Endothelial cell of umbilical vein (primary cell): ENCODE results near the gene KCNJ5. TPM values are rescaled to one million over a fixed set of nuclear protein-coding genes. Genes with fewer than 3 reads are reported as not detected.

Experiments used
- BruUV-seq: library from RNA; stranded (reverse); fragments of 400-500 nt; replicated peaks from 2 replicates; lab custom pipeline; 2021; lab: Mats Ljungman, UMichigan
- CTCF ChIA-PET: fragments of 300-600, 350-600 bp; sonication (Branson Sonifier 250); formaldehyde crosslinking; loops from one replicate; lab custom pipeline; 2021; ENCODE audit warnings: antibody characterized with exemption, inconsistent platforms; lab: Charles Lee
- POLR2A ChIA-PET: fragments of 300-600, 350-600 bp; sonication (Branson Sonifier 250); formaldehyde crosslinking; loops from one replicate; lab custom pipeline; 2021; ENCODE audit warnings: antibody characterized with exemption, inconsistent platforms; lab: Charles Lee
- DNase-seq: peaks from one replicate; pipeline ENCODE4 v3.0.0-alpha.2; 2011; ENCODE audit warnings: low read depth, low spot score
- FAIRE-seq: peaks from 2 replicates; lab custom pipeline; 2011; peaks lifted over from hg19 to GRCh38; lab: Jason Lieb, UNC
- H2AFZ ChIP-seq: 2 replicates; pipeline ENCODE4 v1.6.0; 2012; ENCODE audit warnings: low read depth, low read length, control low read depth, inconsistent platforms
- H3K27ac ChIP-seq: 2 replicates; pipeline ENCODE4 v1.5.1; 2011; ENCODE audit warnings: low read depth, mild to moderate bottlenecking, control low read depth, low read length, moderate library complexity; ENCODE audit not compliant: insufficient read depth
- H3K27me3 ChIP-seq, 2 experiments: 2 replicates each; pipeline versions ENCODE4 v1.6.0 to v1.6.1; 2011; ENCODE audit warnings: low read length in 2 of 2, mixed read lengths in 1 of 2; ENCODE audit not compliant: control insufficient read depth in 2 of 2, insufficient read depth in 2 of 2
- H3K36me3 ChIP-seq, 2 experiments: 2 replicates in 1 of 2; 3 replicates in 1 of 2; pipeline ENCODE4 v1.5.1; 2011; ENCODE audit warnings: low read length in 2 of 2, mild to moderate bottlenecking in 1 of 2, moderate library complexity in 1 of 2; ENCODE audit not compliant: control insufficient read depth in 2 of 2, insufficient read depth in 2 of 2; ENCODE audit errors: extremely low read depth in 1 of 2
- H3K4me1 ChIP-seq: 3 replicates; pipeline ENCODE4 v1.5.1; 2011; ENCODE audit warnings: mild to moderate bottlenecking, low read length; ENCODE audit not compliant: control insufficient read depth, insufficient read depth; ENCODE audit errors: extremely low read depth
- H3K4me2 ChIP-seq: 2 replicates; pipeline ENCODE4 v1.6.1; 2011; ENCODE audit warnings: low read length, control low read depth, mixed read lengths; ENCODE audit not compliant: insufficient read depth
- H3K4me3 ChIP-seq, 3 experiments: fragments of 200-600 bp in 1 of 3; sonication (generic), shearing (Covaris generic) in 1 of 3; replicated peaks in 1 of 3; 2 replicates each; pipeline ENCODE4 v1.5.1; 2011 to 2016; ENCODE audit warnings: control low read depth in 3 of 3, low read length in 3 of 3, mild to moderate bottlenecking in 2 of 3, inconsistent platforms in 1 of 3, low read depth in 1 of 3, moderate library complexity in 1 of 3; ENCODE audit not compliant: insufficient read depth in 1 of 3
- H3K79me2 ChIP-seq: 2 replicates; pipeline ENCODE4 v1.6.0; 2012; ENCODE audit warnings: low read length, inconsistent platforms; ENCODE audit not compliant: control insufficient read depth, insufficient read depth
- H3K9ac ChIP-seq: replicated peaks from 2 replicates; pipeline ENCODE3; 2011; ENCODE audit warnings: low read length, control low read depth; ENCODE audit not compliant: insufficient read depth; ENCODE audit errors: extremely low read depth
- H3K9me1 ChIP-seq: replicated peaks from 3 replicates; pipeline ENCODE4 v1.6.0; 2011; ENCODE audit warnings: mild to moderate bottlenecking, low read length; ENCODE audit not compliant: control insufficient read depth, insufficient read depth; ENCODE audit errors: extremely low read depth
- H3K9me3 ChIP-seq: replicated peaks from 2 replicates; pipeline ENCODE4 v1.5.1; 2012; ENCODE audit warnings: low read length, inconsistent platforms; ENCODE audit not compliant: control insufficient read depth, insufficient read depth
- H4K20me1 ChIP-seq: replicated peaks from 2 replicates; pipeline ENCODE3; 2011; ENCODE audit warnings: mild to moderate bottlenecking, low read length; ENCODE audit not compliant: control insufficient read depth, insufficient read depth; ENCODE audit errors: extremely low read depth
- EZH2 ChIP-seq: IDR thresholded peaks from 2 replicates; pipeline ENCODE4 v1.6.1; 2012; ENCODE audit warnings: borderline replicate concordance, low read depth, mild to moderate bottlenecking, moderate library complexity, low read length, inconsistent platforms; ENCODE audit not compliant: severe bottlenecking
- FOS ChIP-seq: IDR thresholded peaks from 2 replicates; pipeline ENCODE4 v1.6.1; 2011; ENCODE audit warnings: mild to moderate bottlenecking, low read length, moderate library complexity, borderline replicate concordance; ENCODE audit not compliant: insufficient read depth
- GATA2 ChIP-seq: IDR thresholded peaks from 2 replicates; pipeline ENCODE4 v1.7.0; 2011; ENCODE audit warnings: low read depth, mild to moderate bottlenecking, moderate library complexity, mixed read lengths, low read length; ENCODE audit not compliant: insufficient read length, insufficient read depth
- JUN ChIP-seq: IDR thresholded peaks from 2 replicates; pipeline ENCODE4 v1.6.1; 2011; ENCODE audit warnings: borderline replicate concordance, low read depth; ENCODE audit not compliant: insufficient read length, insufficient read depth
- MYC ChIP-seq: IDR thresholded peaks from one replicate; pipeline ENCODE4 v1.6.1; 2011; ENCODE audit warnings: mild to moderate bottlenecking, low read depth, low read length
- POLR2A ChIP-seq: IDR thresholded peaks from 2 replicates; pipeline ENCODE4 v1.6.1; 2012; ENCODE audit warnings: low read depth, mild to moderate bottlenecking, control low read depth, low read length
- POLR2AphosphoS5 ChIP-seq: IDR thresholded peaks from 2 replicates; pipeline ENCODE4 v1.6.1; 2012; ENCODE audit warnings: low read depth, mild to moderate bottlenecking, control low read depth, low read length, moderate library complexity; ENCODE audit not compliant: insufficient read depth
- dilution Hi-C: fragments of 300-500 bp; cut with MboI; formaldehyde crosslinking; loops from one replicate; pipeline ENCODE4 v1.15.0; 2019; ENCODE audit warnings: low sequenced_read_pairs; ENCODE audit not compliant: extremely low pct_ligation_motif_present
- intact Hi-C: fragments of 100-400 bp; cut with micrococcal nuclease; formaldehyde crosslinking; loops from one replicate; pipeline ENCODE4 v1.10.0; 2022
- polyA plus RNA-seq, 4 experiments: library from polyadenylated mRNA; depleted of rRNA in 3 of 4; stranded (reverse) in 3 of 4; unstranded in 1 of 4; fragments of >200 nt; gene quantifications; 2 replicates each; pipeline versions ENCODE4 v1.2.1 to v1.2.3, GENCODE V29; 2011 to 2012; ENCODE audit warnings: missing spikeins in 1 of 4
- total RNA-seq: library from RNA; stranded (reverse); gene quantifications from 2 replicates; pipeline ENCODE4 v1.2.3, GENCODE V29; 2021
- TF ChIP-seq, protein P1 (sequence below): IDR thresholded peaks from 2 replicates; pipeline ENCODE4 v1.6.1; 2011; ENCODE audit not compliant: insufficient read depth, insufficient read length
- TF ChIP-seq, protein P2 (sequence below), 2 donors: IDR thresholded peaks; 1 replicate in 1 of 2; 2 replicates in 1 of 2; pipeline ENCODE4 v1.5.1; 2011; ENCODE audit warnings: low read length in 2 of 2, mild to moderate bottlenecking in 2 of 2, moderate library complexity in 2 of 2, control low read depth in 1 of 2, inconsistent platforms in 1 of 2, low read depth in 1 of 2; ENCODE audit not compliant: insufficient read depth in 1 of 2; ENCODE audit errors: extremely low read depth in 1 of 2

Gene KCNJ5
- total and polyA plus RNA-seq, 2 donors (not counting 3 experiments of a cell fraction or from before 2014, with no cell fraction given), result 0.13 TPM; not detected in 1

DNA sequence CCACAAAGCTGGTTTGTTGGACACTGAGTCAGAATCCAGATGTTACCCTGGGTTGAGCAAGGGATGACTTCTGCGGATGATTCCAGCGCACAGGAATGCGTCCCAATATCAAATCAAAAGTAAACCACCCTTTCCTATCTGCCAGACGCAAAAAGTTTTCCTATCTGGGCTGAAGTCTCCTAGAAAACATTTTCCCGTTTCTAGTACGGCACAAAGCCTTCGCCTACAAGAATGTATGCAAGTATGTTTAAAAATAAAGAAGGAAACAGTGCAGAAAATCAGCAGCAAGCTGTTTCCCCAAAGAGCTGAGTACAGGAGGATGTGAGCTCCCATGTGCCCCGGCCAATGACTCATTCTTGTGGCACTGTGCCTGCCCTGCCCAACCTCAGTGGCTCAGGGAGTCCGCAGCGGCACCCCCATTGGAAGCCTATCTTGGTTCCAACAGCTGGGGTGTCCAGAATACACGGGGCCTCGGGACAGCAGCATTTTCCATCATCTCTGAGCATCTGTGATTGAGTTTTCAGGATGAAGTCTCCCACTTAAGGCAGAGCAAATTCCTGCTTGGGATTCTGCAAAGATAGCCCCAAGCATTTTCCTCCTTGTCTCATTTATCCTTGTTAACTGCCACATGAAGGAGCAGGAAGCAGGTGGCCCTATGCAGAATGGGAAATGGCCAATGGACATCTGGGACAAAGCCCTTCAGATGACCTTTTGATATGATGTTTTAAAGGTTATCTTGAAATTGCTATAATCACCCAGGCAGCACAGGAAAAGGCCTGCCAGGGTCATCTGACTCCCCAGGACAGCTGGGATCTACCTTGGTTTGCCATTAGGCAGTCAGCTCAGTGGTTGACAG is 17.5 kb downstream of the KCNJ5 start:
- Histone ChIP-seq H4K20me1 (no peaks in the 10 kb centered on the region), H3K36me3 (no peaks in the 10 kb centered on the region), H3K27me3 (peaks cover 4 to 11% of the 10 kb centered on the region in 2 experiments), H3K4me1 (peaks cover 17% of the 10 kb centered on the region), H3K27ac (peak overlapping the region; percentile 25), H3K4me3 (peak overlapping the region in 1 of 3 experiments; percentile 10), H3K79me2 (no peaks in the 10 kb centered on the region), H3K9me1 (no peaks in the 10 kb centered on the region), H3K9ac (no peak overlapping the region), H3K9me3 (no peaks in the 10 kb centered on the region), H2AFZ (peak overlapping the region; percentile 36), H3K4me2 (peak overlapping the region; percentile 77)
- intact Hi-C loops, result loop anchor here (1.0 kb wide), 2 partner anchors 24 to 56 kb away; no protein-coding TSS in a partner anchor
- FAIRE-seq, result peak; percentile 94
- ChIA-PET CTCF (interaction anchor here (1.1 to 10.7 kb wide), 9 partner anchors 14 to 423 kb away, joined by 3 to 141 read pairs (median 5); partner anchors contain the start of gene KCNJ5), POLR2A (interaction anchor here (1.0 kb wide), 1 partner anchor 48 kb away, joined by 4 read pairs; no protein-coding TSS in a partner anchor)
- BruUV-seq, result no TSS peak
- peak; percentile 47 for TF ChIP-seq POLR2AphosphoS5
- TF ChIP-seq, protein P1, sequence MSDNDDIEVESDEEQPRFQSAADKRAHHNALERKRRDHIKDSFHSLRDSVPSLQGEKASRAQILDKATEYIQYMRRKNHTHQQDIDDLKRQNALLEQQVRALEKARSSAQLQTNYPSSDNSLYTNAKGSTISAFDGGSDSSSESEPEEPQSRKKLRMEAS, result no peak
- TF ChIP-seq, protein P2, sequence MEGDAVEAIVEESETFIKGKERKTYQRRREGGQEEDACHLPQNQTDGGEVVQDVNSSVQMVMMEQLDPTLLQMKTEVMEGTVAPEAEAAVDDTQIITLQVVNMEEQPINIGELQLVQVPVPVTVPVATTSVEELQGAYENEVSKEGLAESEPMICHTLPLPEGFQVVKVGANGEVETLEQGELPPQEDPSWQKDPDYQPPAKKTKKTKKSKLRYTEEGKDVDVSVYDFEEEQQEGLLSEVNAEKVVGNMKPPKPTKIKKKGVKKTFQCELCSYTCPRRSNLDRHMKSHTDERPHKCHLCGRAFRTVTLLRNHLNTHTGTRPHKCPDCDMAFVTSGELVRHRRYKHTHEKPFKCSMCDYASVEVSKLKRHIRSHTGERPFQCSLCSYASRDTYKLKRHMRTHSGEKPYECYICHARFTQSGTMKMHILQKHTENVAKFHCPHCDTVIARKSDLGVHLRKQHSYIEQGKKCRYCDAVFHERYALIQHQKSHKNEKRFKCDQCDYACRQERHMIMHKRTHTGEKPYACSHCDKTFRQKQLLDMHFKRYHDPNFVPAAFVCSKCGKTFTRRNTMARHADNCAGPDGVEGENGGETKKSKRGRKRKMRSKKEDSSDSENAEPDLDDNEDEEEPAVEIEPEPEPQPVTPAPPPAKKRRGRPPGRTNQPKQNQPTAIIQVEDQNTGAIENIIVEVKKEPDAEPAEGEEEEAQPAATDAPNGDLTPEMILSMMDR (IDR thresholded peaks at IDR 0.05; ENCODE audit: extremely low read depth in 1 of 2, insufficient read depth in 1 of 2, low read depth in 1 of 2, low read length in 2 of 2), result no peak
- TF ChIP-seq EZH2, result no peak
- TF ChIP-seq JUN, result peak; percentile 79
- TF ChIP-seq MYC, result no peak
- peak; percentile 10 for TF ChIP-seq POLR2A
- peak; percentile 73 for TF ChIP-seq FOS
- peak; percentile 81 for TF ChIP-seq GATA2
- dilution Hi-C loops, result no loop called here
- peak; percentile 92 for DNase-seq
